ENCODE results near the gene MAML3.

- TF ChIP-seq FOXM1 (IDR thresholded peaks at IDR 0.05; ENCODE audit: borderline replicate concordance, low read depth) (no peak), TAF1 (IDR thresholded peaks at IDR 0.05; ENCODE audit: low read depth) (no peak), CREB1 (IDR thresholded peaks at IDR 0.05; ENCODE audit: low read depth) (no peak), YY1 (IDR thresholded peaks at IDR 0.05; ENCODE audit: low read depth) (no peak), TEAD4 (IDR thresholded peaks at IDR 0.05) (no peak), EP300 (IDR thresholded peaks at IDR 0.05; ENCODE audit: borderline replicate concordance) (no peak), CEBPB (IDR thresholded peaks at IDR 0.05) (no peak), TCF12 (IDR thresholded peaks at IDR 0.05; ENCODE audit: low read depth) (no peak), NFIC (IDR thresholded peaks at IDR 0.05) (no peak), MAX (IDR thresholded peaks at IDR 0.05) (no peak)
Measured at GRCh38 chr4:139968831-139969230, 185.2 kb downstream of the MAML3 start.

Data from Ishikawa (cell line).